ENCODE data around the gene FNDC3B. TPM values are rescaled to one million over a fixed set of nuclear protein-coding genes. Genes with fewer than 3 reads are reported as not detected.

Gene FNDC3B
- total and polyA plus RNA-seq, 7 donors, result 16.2 to 93.9 (median 50.3) TPM

- no peak for DNase-seq
- TF ChIP-seq POLR2AphosphoS5 (IDR thresholded peaks at IDR 0.05), result no peak
- WGBS, 2 donors, result 72 to 80% methylated on average over 3 of the region's 3 CpGs
- Histone ChIP-seq H3K36me3 (no peaks in the 10 kb centered on the region), H3K27ac (no peak overlapping the region), H3K9me3 (no peaks in the 10 kb centered on the region), H3K4me1 (peaks cover 2 to 52% (median 36%) of the 10 kb centered on the region in 4 donors), H3K27me3 (no peaks in the 10 kb centered on the region), H3K4me3 (no peak overlapping the region)
- intact Hi-C loops (cut with DNase I), result no loop called here
Observed at GRCh38 chr3:172148702-172149565, 109.6 kb downstream of the FNDC3B start.

- DNase-seq, result no peak
- Histone ChIP-seq H3K4me1 (peaks cover 2 to 60% (median 47%) of the 10 kb centered on the region in 4 donors), H3K4me3 (no peak overlapping the region), H3K27ac (no peak overlapping the region), H3K9me3 (no peaks in the 10 kb centered on the region), H3K27me3 (no peaks in the 10 kb centered on the region), H3K36me3 (no peaks in the 10 kb centered on the region)
- TF ChIP-seq EP300 (IDR thresholded peaks at IDR 0.05) (no peak), CTCF (IDR thresholded peaks at IDR 0.05) (no peak), POLR2A (IDR thresholded peaks at IDR 0.05) (no peak)
- intact Hi-C loops (cut with DNase I), result no loop called here
- WGBS, 2 donors, result 91 to 93% methylated on average over 3 of the region's 3 CpGs
Observed at GRCh38 chr3:172150268-172150667, 110.9 kb downstream of the FNDC3B start.

- H3K27ac ChIP-seq, result peak overlapping the region in 1 of 4 donors; percentile 90
- no peak overlapping the region for H3K4me3 ChIP-seq
- peaks cover 2 to 63% (median 54%) of the 10 kb centered on the region in 4 donors for H3K4me1 ChIP-seq
- H3K9me3 ChIP-seq, result no peaks in the 10 kb centered on the region
- H3K27me3 ChIP-seq, result no peaks in the 10 kb centered on the region
- no peak for DNase-seq
- intact Hi-C loops (cut with DNase I), result no loop called here
- WGBS, 2 donors, result 74% methylated on average over 5 of the region's 5 CpGs
- no peaks in the 10 kb centered on the region for H3K36me3 ChIP-seq
- TF ChIP-seq POLR2AphosphoS5 (IDR thresholded peaks at IDR 0.05) (no peak), EP300 (IDR thresholded peaks at IDR 0.05) (no peak), POLR2A (IDR thresholded peaks at IDR 0.05) (no peak), CTCF (IDR thresholded peaks at IDR 0.05) (no peak)
Observed at GRCh38 chr3:172150913-172151650, 111.7 kb downstream of the FNDC3B start.

- intact Hi-C loops (cut with DNase I), result no loop called here
- WGBS, 2 donors, result 84 to 88% methylated on average over 14 of the region's 14 CpGs
- Histone ChIP-seq H3K4me3 (no peak overlapping the region), H3K4me1 (peaks cover 2 to 70% (median 53%) of the 10 kb centered on the region in 4 donors), H3K27ac (peak overlapping the region; percentile 80 to 90 (median 84)), H3K27me3 (no peaks in the 10 kb centered on the region), H3K9me3 (no peaks in the 10 kb centered on the region), H3K36me3 (no peaks in the 10 kb centered on the region)
- TF ChIP-seq CTCF (IDR thresholded peaks at IDR 0.05) (no peak), POLR2A (IDR thresholded peaks at IDR 0.05) (no peak), POLR2AphosphoS5 (IDR thresholded peaks at IDR 0.05) (no peak), EP300 (IDR thresholded peaks at IDR 0.05) (no peak)
- DNase-seq, result no peak
Observed at GRCh38 chr3:172151651-172152649, 112.6 kb downstream of the FNDC3B start.
